ENCODE results near the gene C6orf136. TPM values are rescaled to one million over a fixed set of nuclear protein-coding genes. Genes with fewer than 3 reads are reported as not detected.
A peak's percentile ranks its signal among the peaks of the same experiment; 100 is the strongest.

C6orf136 gene
- total and polyA plus RNA-seq, 9 of the 15 experiments (the other 6 are each of a cell fraction or from before 2014, with no cell fraction given), result 14.1 to 63.1 (median 18.4) TPM

GRCh38 chr6:30682143-30683117 lies 35.5 kb downstream of the C6orf136 start (continued):
- TF ChIP-seq ZNF280B (CRISPR knock-in tag; IDR thresholded peaks at IDR 0.05) (no peak), ILK (tag; IDR thresholded peaks at IDR 0.05; ENCODE audit: borderline replicate concordance, low read depth) (0 out of 2 replicates have a peak, but pooled peaks have one; percentile 12), RCOR1 (IDR thresholded peaks at IDR 0.05; ENCODE audit: borderline replicate concordance in 1 of 2, low read depth in 2 of 2, low read length in 2 of 2) (peak; percentile 8 to 62; a peak in 1 of 4 replicates), HOXB6 (CRISPR knock-in tag; IDR thresholded peaks at IDR 0.05; ENCODE audit: borderline replicate concordance) (no peak), ZNF444 (CRISPR knock-in tag; IDR thresholded peaks at IDR 0.05) (no peak), TAF1 (IDR thresholded peaks at IDR 0.05; ENCODE audit: control insufficient read depth, extremely low read depth, insufficient read depth, low read length, severe bottlenecking) (peak; percentile 80), MBD1 (CRISPR knock-in tag; IDR thresholded peaks at IDR 0.05) (no peak), POLR2AphosphoS5 (IDR thresholded peaks at IDR 0.05; ENCODE audit: control insufficient read depth, insufficient read depth, low read depth, low read length) (peak; percentile 54; the same call in 1 of the 2 replicates), HDGF (IDR thresholded peaks at IDR 0.05) (0 out of 2 replicates have a peak, but pooled peaks have one; percentile 25), SUPT5H (IDR thresholded peaks at IDR 0.05) (peak; percentile 85), CXXC5 (CRISPR knock-in tag; IDR thresholded peaks at IDR 0.05) (peak; percentile 23), POLR2H (tag; IDR thresholded peaks at IDR 0.05; ENCODE audit: low read depth) (no peak), ZNF589 (CRISPR knock-in tag; IDR thresholded peaks at IDR 0.05; ENCODE audit: low read depth) (peak; percentile 47; the same call in 1 of the 2 replicates)
- TF ChIP-seq, protein P1, sequence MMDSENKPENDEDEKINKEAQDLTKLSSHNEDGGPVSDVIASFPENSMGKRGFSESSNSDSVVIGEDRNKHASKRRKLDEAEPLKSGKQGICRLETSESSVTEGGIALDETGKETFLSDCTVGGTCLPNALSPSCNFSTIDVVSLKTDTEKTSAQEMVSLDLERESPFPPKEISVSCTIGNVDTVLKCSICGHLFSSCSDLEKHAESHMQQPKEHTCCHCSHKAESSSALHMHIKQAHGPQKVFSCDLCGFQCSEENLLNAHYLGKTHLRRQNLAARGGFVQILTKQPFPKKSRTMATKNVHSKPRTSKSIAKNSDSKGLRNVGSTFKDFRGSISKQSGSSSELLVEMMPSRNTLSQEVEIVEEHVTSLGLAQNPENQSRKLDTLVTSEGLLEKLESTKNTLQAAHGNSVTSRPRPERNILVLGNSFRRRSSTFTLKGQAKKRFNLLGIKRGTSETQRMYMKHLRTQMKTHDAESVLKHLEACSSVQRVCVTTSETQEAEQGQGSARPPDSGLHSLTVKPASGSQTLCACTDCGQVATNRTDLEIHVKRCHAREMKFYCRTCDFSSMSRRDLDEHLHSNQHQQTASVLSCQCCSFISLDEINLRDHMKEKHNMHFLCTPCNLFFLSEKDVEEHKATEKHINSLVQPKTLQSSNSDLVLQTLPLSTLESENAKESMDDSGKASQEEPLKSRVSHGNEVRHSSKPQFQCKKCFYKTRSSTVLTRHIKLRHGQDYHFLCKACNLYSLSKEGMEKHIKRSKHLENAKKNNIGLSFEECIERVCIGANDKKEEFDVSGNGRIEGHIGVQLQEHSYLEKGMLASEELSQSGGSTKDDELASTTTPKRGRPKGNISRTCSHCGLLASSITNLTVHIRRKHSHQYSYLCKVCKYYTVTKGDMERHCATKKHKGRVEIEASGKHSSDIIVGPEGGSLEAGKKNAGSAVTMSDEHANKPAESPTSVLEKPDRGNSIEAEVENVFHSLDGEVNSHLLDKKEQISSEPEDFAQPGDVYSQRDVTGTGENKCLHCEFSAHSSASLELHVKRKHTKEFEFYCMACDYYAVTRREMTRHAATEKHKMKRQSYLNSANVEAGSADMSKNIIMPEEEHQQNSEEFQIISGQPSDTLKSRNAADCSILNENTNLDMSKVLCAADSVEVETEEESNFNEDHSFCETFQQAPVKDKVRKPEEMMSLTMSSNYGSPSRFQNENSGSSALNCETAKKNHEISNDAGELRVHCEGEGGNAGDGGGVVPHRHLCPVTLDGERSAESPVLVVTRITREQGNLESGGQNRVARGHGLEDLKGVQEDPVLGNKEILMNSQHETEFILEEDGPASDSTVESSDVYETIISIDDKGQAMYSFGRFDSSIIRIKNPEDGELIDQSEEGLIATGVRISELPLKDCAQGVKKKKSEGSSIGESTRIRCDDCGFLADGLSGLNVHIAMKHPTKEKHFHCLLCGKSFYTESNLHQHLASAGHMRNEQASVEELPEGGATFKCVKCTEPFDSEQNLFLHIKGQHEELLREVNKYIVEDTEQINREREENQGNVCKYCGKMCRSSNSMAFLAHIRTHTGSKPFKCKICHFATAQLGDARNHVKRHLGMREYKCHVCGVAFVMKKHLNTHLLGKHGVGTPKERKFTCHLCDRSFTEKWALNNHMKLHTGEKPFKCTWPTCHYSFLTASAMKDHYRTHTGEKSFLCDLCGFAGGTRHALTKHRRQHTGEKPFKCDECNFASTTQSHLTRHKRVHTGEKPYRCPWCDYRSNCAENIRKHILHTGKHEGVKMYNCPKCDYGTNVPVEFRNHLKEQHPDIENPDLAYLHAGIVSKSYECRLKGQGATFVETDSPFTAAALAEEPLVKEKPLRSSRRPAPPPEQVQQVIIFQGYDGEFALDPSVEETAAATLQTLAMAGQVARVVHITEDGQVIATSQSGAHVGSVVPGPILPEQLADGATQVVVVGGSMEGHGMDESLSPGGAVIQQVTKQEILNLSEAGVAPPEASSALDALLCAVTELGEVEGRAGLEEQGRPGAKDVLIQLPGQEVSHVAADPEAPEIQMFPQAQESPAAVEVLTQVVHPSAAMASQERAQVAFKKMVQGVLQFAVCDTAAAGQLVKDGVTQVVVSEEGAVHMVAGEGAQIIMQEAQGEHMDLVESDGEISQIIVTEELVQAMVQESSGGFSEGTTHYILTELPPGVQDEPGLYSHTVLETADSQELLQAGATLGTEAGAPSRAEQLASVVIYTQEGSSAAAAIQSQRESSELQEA (IDR thresholded peaks at IDR 0.05; ENCODE audit: low read depth), result 0 out of 2 replicates have a peak, but pooled peaks have one; percentile 6

All from K562 (cell line).